ENCODE data around the gene NECTIN1. TPM values are rescaled to one million over a fixed set of nuclear protein-coding genes. Genes with fewer than 3 reads are reported as not detected.
A peak's percentile ranks its signal among the peaks of the same experiment; 100 is the strongest.

NECTIN1 gene
- total RNA-seq, 2 experiments from 2014 or later: 2.5 to 3.4 TPM

DNA sequence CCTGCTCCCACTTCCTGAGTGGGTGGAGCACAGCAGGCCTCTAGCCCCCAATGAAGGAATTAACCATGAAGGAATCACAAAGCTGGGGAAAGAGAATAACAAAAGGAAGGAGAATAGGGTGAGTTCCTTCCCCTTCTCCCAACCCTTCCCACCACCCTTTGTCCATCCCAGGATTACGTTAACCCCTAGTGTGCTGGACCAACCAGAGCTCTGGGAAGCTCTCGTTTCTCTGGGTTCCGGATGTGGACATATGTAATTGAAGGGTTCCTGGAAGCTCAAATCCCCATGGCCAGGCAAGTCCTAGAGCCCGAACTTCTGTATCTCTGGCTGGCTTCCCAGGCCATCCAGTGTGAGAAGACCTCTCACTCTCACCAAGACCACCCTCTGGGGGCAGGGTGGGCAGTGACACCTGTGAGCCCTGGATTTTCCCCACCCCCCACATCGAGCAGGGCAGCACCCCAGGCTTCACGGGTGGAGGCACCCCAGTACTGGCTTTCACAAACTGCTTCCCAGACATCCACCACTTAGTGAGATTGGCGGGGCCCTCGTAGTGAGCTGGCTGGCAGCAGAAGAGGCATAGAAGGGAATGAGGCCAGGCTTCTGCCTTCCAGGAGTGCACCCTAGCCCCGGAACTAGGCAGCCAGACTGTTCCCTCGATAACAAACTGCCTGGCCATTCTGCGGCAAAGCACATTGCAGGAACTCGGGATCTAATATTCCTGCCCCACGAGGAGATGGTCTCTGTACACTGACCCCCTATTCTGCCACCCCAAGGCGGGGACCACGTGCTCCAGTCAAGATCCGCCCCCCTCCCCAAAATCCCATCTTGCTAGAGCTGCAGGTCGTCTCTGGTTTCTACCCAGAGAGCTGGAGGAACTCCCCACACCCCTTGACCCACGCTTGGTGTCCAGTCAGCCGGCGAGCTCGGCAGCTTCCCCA lies 2.1 kb downstream of the NECTIN1 start:
- ATAC-seq (ENCODE audit: poor library complexity) (no peak), DNase-seq (no peak)
- H3K27ac ChIP-seq (ENCODE audit: low read depth in 1 of 2, low read length in 2 of 2): no peak overlapping the region
- H3K9me3 ChIP-seq (ENCODE audit: control insufficient read depth in 1 of 2, insufficient read depth in 1 of 2, low read length in 2 of 2): peaks cover 0 to 5% of the 10 kb centered on the region in 2 experiments
- Mint-ChIP-seq H3K27me3 (peaks cover 18% of the 10 kb centered on the region), H3K4me1 (ENCODE audit: low read depth) (peaks cover 5% of the 10 kb centered on the region), H3K27ac (no peak overlapping the region), H3K36me3 (ENCODE audit: low read depth) (peaks cover 4% of the 10 kb centered on the region), H3K9me3 (no peaks in the 10 kb centered on the region), H3K4me3 (peak overlapping the region; percentile 67)
- intact Hi-C loops (cut with DNase I, micrococcal nuclease): loop anchor here in 1 of 2 experiments (5.0 to 10.0 kb wide), 4 partner anchors 60 to 342 kb away; partner anchors contain the start of gene USP2
- POLR2A ChIA-PET: interaction anchor here (0.7 kb wide), 1 partner anchor 53 kb away, joined by 3 read pairs; no protein-coding TSS in a partner anchor
- TF ChIP-seq, protein P1, sequence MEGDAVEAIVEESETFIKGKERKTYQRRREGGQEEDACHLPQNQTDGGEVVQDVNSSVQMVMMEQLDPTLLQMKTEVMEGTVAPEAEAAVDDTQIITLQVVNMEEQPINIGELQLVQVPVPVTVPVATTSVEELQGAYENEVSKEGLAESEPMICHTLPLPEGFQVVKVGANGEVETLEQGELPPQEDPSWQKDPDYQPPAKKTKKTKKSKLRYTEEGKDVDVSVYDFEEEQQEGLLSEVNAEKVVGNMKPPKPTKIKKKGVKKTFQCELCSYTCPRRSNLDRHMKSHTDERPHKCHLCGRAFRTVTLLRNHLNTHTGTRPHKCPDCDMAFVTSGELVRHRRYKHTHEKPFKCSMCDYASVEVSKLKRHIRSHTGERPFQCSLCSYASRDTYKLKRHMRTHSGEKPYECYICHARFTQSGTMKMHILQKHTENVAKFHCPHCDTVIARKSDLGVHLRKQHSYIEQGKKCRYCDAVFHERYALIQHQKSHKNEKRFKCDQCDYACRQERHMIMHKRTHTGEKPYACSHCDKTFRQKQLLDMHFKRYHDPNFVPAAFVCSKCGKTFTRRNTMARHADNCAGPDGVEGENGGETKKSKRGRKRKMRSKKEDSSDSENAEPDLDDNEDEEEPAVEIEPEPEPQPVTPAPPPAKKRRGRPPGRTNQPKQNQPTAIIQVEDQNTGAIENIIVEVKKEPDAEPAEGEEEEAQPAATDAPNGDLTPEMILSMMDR (IDR thresholded peaks at IDR 0.05): no peak
- H3K4me3 ChIP-seq (ENCODE audit: low read length): peak overlapping the region; percentile 61
- H3K27me3 ChIP-seq (ENCODE audit: control insufficient read depth in 1 of 2, insufficient read depth in 2 of 2, low read length in 2 of 2): peaks cover 11 to 22% of the 10 kb centered on the region in 2 experiments
- CTCF ChIA-PET: interaction anchor here (0.9 kb wide), 1 partner anchor 11 kb away, joined by 3 read pairs; no protein-coding TSS in a partner anchor
- H3K4me1 ChIP-seq (ENCODE audit: insufficient read depth, low read length): peaks cover 25% of the 10 kb centered on the region
- H3K36me3 ChIP-seq (ENCODE audit: insufficient read depth, low read length): no peaks in the 10 kb centered on the region

DNA sequence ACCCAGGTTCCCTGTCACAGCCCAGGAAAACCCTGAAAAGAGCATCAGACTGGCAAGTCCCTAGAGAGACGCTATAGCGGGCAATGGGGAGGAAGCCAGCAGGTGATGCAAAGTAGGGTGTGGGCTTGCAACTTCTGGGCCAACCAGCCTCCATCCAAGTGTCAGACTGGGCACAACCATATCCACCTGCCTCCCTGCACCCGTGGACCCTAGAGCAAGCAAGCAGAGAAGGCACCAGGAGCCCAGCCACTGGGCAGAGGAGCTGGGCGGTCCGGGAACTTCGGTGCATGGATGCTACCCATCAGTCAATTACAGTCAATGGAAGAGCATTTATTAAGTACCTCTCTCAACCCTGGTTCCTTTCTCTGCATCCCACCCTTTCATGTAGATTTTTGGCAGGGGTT lies 2.8 kb downstream of the NECTIN1 start:
- ChIA-PET POLR2A (interaction anchor here (0.6 kb wide), 1 partner anchor 1199 kb away, joined by 3 read pairs; no protein-coding TSS in a partner anchor), CTCF (no interaction called here)
- peak overlapping the region; percentile 57 for H3K4me3 Mint-ChIP-seq

DNA sequence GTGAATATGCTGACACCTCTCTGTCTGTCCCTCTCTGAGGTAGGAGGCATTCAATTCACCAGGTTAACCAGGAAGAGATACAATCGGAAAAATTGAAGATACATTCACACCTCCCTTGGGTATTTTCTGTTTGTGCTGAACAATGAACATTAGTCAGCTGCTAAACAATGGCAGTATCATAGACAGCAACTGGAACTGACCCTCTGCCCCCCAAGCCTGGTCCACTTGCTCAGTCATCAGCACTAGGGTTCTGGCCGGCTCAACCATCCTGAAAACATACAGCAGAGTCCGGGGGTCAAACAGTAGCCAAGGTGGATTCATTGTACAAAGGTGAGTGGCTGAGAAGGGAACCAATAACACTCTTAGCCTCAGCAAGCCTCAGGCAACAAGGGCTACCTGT lies 4.0 kb downstream of the NECTIN1 start:
- H3K27ac ChIP-seq (ENCODE audit: low read depth in 1 of 2, low read length in 2 of 2): no peak overlapping the region
- H3K9me3 ChIP-seq (ENCODE audit: control insufficient read depth in 1 of 2, insufficient read depth in 1 of 2, low read length in 2 of 2): peaks cover 0 to 5% of the 10 kb centered on the region in 2 experiments
- DNase-seq (no peak), ATAC-seq (ENCODE audit: poor library complexity) (no peak)
- peaks cover 21% of the 10 kb centered on the region for H3K4me1 ChIP-seq (ENCODE audit: insufficient read depth, low read length)
- Mint-ChIP-seq H3K9me3 (no peaks in the 10 kb centered on the region), H3K36me3 (ENCODE audit: low read depth) (peaks cover 4% of the 10 kb centered on the region), H3K27ac (no peak overlapping the region), H3K27me3 (peaks cover 4% of the 10 kb centered on the region), H3K4me1 (ENCODE audit: low read depth) (peaks cover 5% of the 10 kb centered on the region), H3K4me3 (no peak overlapping the region)
- H3K27me3 ChIP-seq (ENCODE audit: control insufficient read depth in 1 of 2, insufficient read depth in 2 of 2, low read length in 2 of 2): peaks cover 11 to 13% of the 10 kb centered on the region in 2 experiments
- TF ChIP-seq, protein P1 (IDR thresholded peaks at IDR 0.05): no peak
- intact Hi-C loops (cut with DNase I, micrococcal nuclease): loop anchor here in 1 of 2 experiments (5.0 to 10.0 kb wide), 4 partner anchors 58 to 340 kb away; partner anchors contain the start of gene USP2
- no peak overlapping the region for H3K4me3 ChIP-seq (ENCODE audit: low read length)
- no peaks in the 10 kb centered on the region for H3K36me3 ChIP-seq (ENCODE audit: insufficient read depth, low read length)
- ChIA-PET CTCF (no interaction called here), POLR2A (no interaction called here)

More for the DNA sequence above, 2.8 kb downstream of the NECTIN1 start:
- intact Hi-C loops (cut with DNase I, micrococcal nuclease): loop anchor here in 1 of 2 experiments (5.0 to 10.0 kb wide), 4 partner anchors 59 to 341 kb away; partner anchors contain the start of gene USP2
- ATAC-seq (ENCODE audit: poor library complexity): no peak
- Mint-ChIP-seq H3K36me3 (ENCODE audit: low read depth) (peaks cover 4% of the 10 kb centered on the region), H3K9me3 (no peaks in the 10 kb centered on the region), H3K27me3 (peaks cover 12% of the 10 kb centered on the region), H3K4me1 (ENCODE audit: low read depth) (peaks cover 5% of the 10 kb centered on the region), H3K27ac (no peak overlapping the region)
- TF ChIP-seq, protein P1 (IDR thresholded peaks at IDR 0.05): no peak
- H3K4me1 ChIP-seq (ENCODE audit: insufficient read depth, low read length): peaks cover 25% of the 10 kb centered on the region
- no peak for DNase-seq
- H3K27me3 ChIP-seq (ENCODE audit: control insufficient read depth in 1 of 2, insufficient read depth in 2 of 2, low read length in 2 of 2): peaks cover 11 to 22% of the 10 kb centered on the region in 2 experiments
- H3K4me3 ChIP-seq (ENCODE audit: low read length): no peak overlapping the region
- H3K36me3 ChIP-seq (ENCODE audit: insufficient read depth, low read length): no peaks in the 10 kb centered on the region
- no peak overlapping the region for H3K27ac ChIP-seq (ENCODE audit: low read depth in 1 of 2, low read length in 2 of 2)
- H3K9me3 ChIP-seq (ENCODE audit: control insufficient read depth in 1 of 2, insufficient read depth in 1 of 2, low read length in 2 of 2): peaks cover 0 to 5% of the 10 kb centered on the region in 2 experiments

Measured in CD4-positive, alpha-beta T cell (primary cell).